HCT116 (cell line): ENCODE results near the gene RPL38. TPM values are rescaled to one million over a fixed set of nuclear protein-coding genes. Genes with fewer than 3 reads are reported as not detected.

Experiments used
- ATAC-seq: fragments of 200-7000 bp; cut with Tn5 transposase; 2 replicates; pipeline ENCODE4 v1.9.1; 2020; ENCODE audit warnings: mild to moderate bottlenecking, moderate library complexity
- BruUV-seq: library from RNA; stranded (reverse); fragments of 400-500 nt; replicated peaks from 2 replicates; lab custom pipeline; 2021; lab: Mats Ljungman, UMichigan
- CTCF ChIA-PET: fragments of 300-600 bp; sonication (Branson Sonifier 250); formaldehyde crosslinking; loops from one replicate; lab custom pipeline; 2021; ENCODE audit warnings: antibody characterized with exemption; lab: Charles Lee
- POLR2A ChIA-PET: fragments of 300-600, 350-600 bp; sonication (Branson Sonifier 250); formaldehyde crosslinking; loops from one replicate; lab custom pipeline; 2021; ENCODE audit warnings: antibody characterized with exemption; lab: Charles Lee
- RAD21 ChIA-PET, 2 experiments: fragments of 300-600 bp; sonication (Branson Sonifier 250); formaldehyde crosslinking; loops; one replicate each; lab custom pipeline; 2023; ENCODE audit warnings: low total read pairs in 2 of 2; ENCODE audit not compliant: uncharacterized antibody in 2 of 2, unreplicated experiment in 2 of 2, low non-redundant PET in 1 of 2; lab: Charles Lee
- DNase-seq: peaks from one replicate; pipeline ENCODE4 v3.0.0-alpha.2; 2010; ENCODE audit warnings: low read depth, low spot score
- H2AFZ ChIP-seq: fragments of 200-600 bp; shearing (Covaris generic), sonication (generic); 2 replicates; pipeline ENCODE4 v1.6.1; 2017; ENCODE audit warnings: low read depth, mixed run types, mixed read lengths, antibody characterized with exemption, low read length; ENCODE audit not compliant: poor library complexity, severe bottlenecking
- H3K27ac ChIP-seq: 2 replicates; pipeline ENCODE4 v1.5.1; 2012; ENCODE audit warnings: low read depth, low read length
- H3K27me3 ChIP-seq: fragments of 200-600 bp; sonication (generic); 2 replicates; pipeline ENCODE4 v1.6.1; 2016; ENCODE audit warnings: mixed run types, low read length, mixed read lengths; ENCODE audit not compliant: insufficient read depth
- H3K36me3 ChIP-seq, 2 experiments: fragments of 200-500 bp in 1 of 2; fragments of 200-600 bp in 1 of 2; sonication (Bioruptor generic) in 1 of 2; sonication (generic) in 1 of 2; 2 replicates each; pipeline versions ENCODE4 v1.5.1 to v1.6.1; 2014 to 2016; ENCODE audit warnings: low read length in 2 of 2, inconsistent platforms in 1 of 2, mixed read lengths in 1 of 2, mixed run types in 1 of 2; ENCODE audit not compliant: insufficient read depth in 2 of 2, control insufficient read depth in 1 of 2
- H3K4me1 ChIP-seq, 2 experiments: fragments of 200-600 bp in 1 of 2; sonication (generic) in 1 of 2; 2 replicates each; pipeline versions ENCODE4 v1.5.1 to v1.6.1; 2012 to 2017; ENCODE audit warnings: low read length in 2 of 2, inconsistent platforms in 1 of 2, mild to moderate bottlenecking in 1 of 2, mixed read lengths in 1 of 2, mixed run types in 1 of 2, moderate library complexity in 1 of 2; ENCODE audit not compliant: insufficient read depth in 2 of 2, control insufficient read depth in 1 of 2
- H3K4me2 ChIP-seq: fragments of 200-600 bp; sonication (generic); 2 replicates; pipeline ENCODE4 v1.6.1; 2017; ENCODE audit warnings: mixed run types, low read length, mixed read lengths
- H3K4me3 ChIP-seq, 2 experiments: fragments of 200-600 bp in 1 of 2; sonication (generic) in 1 of 2; replicated peaks in 1 of 2; 2 replicates each; pipeline ENCODE4 v1.5.1; 2011 to 2016; ENCODE audit warnings: low read length in 2 of 2, control low read depth in 1 of 2, low read depth in 1 of 2, mild to moderate bottlenecking in 1 of 2, mixed read lengths in 1 of 2, mixed run types in 1 of 2
- H3K79me2 ChIP-seq: fragments of 200-600 bp; sonication (generic); 2 replicates; pipeline ENCODE4 v1.6.1; 2017; ENCODE audit warnings: mild to moderate bottlenecking, mixed run types, low read length, moderate library complexity, mixed read lengths; ENCODE audit not compliant: insufficient read depth
- H3K9ac ChIP-seq: fragments of 200-600 bp; sonication (generic); 2 replicates; pipeline ENCODE4 v1.6.1; 2016; ENCODE audit warnings: low read length, mixed read lengths
- H3K9me2 ChIP-seq: fragments of 200-600 bp; sonication (generic), shearing (Covaris generic); 2 replicates; pipeline ENCODE4 v1.6.1; 2017; ENCODE audit warnings: mixed run types, mild to moderate bottlenecking, moderate library complexity; ENCODE audit not compliant: insufficient read depth
- H3K9me3 ChIP-seq, 2 experiments: fragments of 200-500 bp in 1 of 2; fragments of 200-600 bp in 1 of 2; sonication (Bioruptor generic) in 1 of 2; sonication (generic) in 1 of 2; 2 replicates each; pipeline ENCODE4 v1.6.1; 2014 to 2017; ENCODE audit warnings: low read length in 2 of 2, mixed read lengths in 2 of 2, inconsistent platforms in 1 of 2, low read depth in 1 of 2, mild to moderate bottlenecking in 1 of 2, mixed run types in 1 of 2, moderate library complexity in 1 of 2; ENCODE audit not compliant: control insufficient read depth in 1 of 2, insufficient read depth in 1 of 2
- H4K20me1 ChIP-seq: fragments of 200-600 bp; sonication (generic), shearing (Covaris generic); 2 replicates; pipeline ENCODE4 v1.6.1; 2017; ENCODE audit warnings: mixed run types, mild to moderate bottlenecking, moderate library complexity; ENCODE audit not compliant: insufficient read depth
- REST ChIP-seq: IDR thresholded peaks from 2 replicates; pipeline ENCODE4 v1.6.1; 2012; ENCODE audit warnings: low read depth
- TCF7L2 ChIP-seq: IDR thresholded peaks from 2 replicates; pipeline ENCODE4 v1.7.0; 2011; ENCODE audit warnings: borderline replicate concordance, inconsistent platforms; ENCODE audit not compliant: insufficient read depth, insufficient read length; ENCODE audit errors: extremely low read depth
- YY1 ChIP-seq: IDR thresholded peaks from 2 replicates; pipeline ENCODE4 v1.6.1; 2011; ENCODE audit warnings: low read length, low read depth, moderate library complexity, mild to moderate bottlenecking; ENCODE audit not compliant: insufficient replicate concordance; ENCODE audit errors: extremely low read depth
- intact Hi-C: fragments of 100-400 bp; cut with micrococcal nuclease; formaldehyde crosslinking; loops from 2 replicates; pipeline ENCODE4 v1.10.0; 2022
- total RNA-seq: library from RNA; stranded (reverse); gene quantifications from one replicate; pipeline ENCODE4 v1.2.1, GENCODE V29; 2021; ENCODE audit not compliant: unreplicated experiment

Gene RPL38
- total RNA-seq, 1 experiment from 2014 or later, result 1,628 TPM

GRCh38 chr17:74190807-74191406 is 12.6 kb upstream of the RPL38 start:
- no peak overlapping the region for H3K27ac ChIP-seq
- BruUV-seq, result no TSS peak
- no peak overlapping the region for H3K4me3 ChIP-seq
- H4K20me1 ChIP-seq, result no peaks in the 10 kb centered on the region
- no peak overlapping the region for H3K4me2 ChIP-seq
- H3K79me2 ChIP-seq, result no peaks in the 10 kb centered on the region
- POLR2A ChIA-PET, result no interaction called here
- ATAC-seq (peak; percentile 48; the same call in 1 of the 2 replicates), DNase-seq (no peak)
- no peak overlapping the region for H2AFZ ChIP-seq
- no peak overlapping the region for H3K9ac ChIP-seq
- RAD21 ChIA-PET, result no interaction called here
- no peaks in the 10 kb centered on the region for H3K4me1 ChIP-seq
- intact Hi-C loops, result no loop called here
- CTCF ChIA-PET, result interaction anchor here (1.6 to 5.6 kb wide), 2 partner anchors 8 to 12 kb away, joined by 5 to 55 read pairs; partner anchors contain the start of gene RPL38
- peak; percentile 71 for TF ChIP-seq TCF7L2
- no peak for TF ChIP-seq YY1
- peak; percentile 87 for TF ChIP-seq REST
- TF ChIP-seq, all 23 proteins: peak for 2
- Histone ChIP-seq H3K27me3 (peaks cover 32% of the 10 kb centered on the region; the same call in 1 of the 2 replicates), H3K9me2 (no peaks in the 10 kb centered on the region), H3K36me3 (no peaks in the 10 kb centered on the region), H3K9me3 (no peaks in the 10 kb centered on the region)
